ENCODE measurements around the gene WBP11.

The WBP11 gene

GRCh38 chr12:14836336-14837210 is 33.3 kb upstream of the WBP11 start:
- no peak for TF ChIP-seq CTCF (IDR thresholded peaks at IDR 0.05; ENCODE audit: low read depth, low read length, missing control alignments)
- no peak overlapping the region for H3K4me3 ChIP-seq (ENCODE audit: low read depth, low read length)
- no peak for DNase-seq (ENCODE audit: low read depth)

- no peak overlapping the region for H3K4me3 ChIP-seq (ENCODE audit: low read depth, low read length)
- TF ChIP-seq CTCF (IDR thresholded peaks at IDR 0.05; ENCODE audit: low read depth, low read length, missing control alignments) = no peak
- no peak for DNase-seq (ENCODE audit: low read depth)
Observed at GRCh38 chr12:14834509-14834908, 31.2 kb upstream of the WBP11 start.

GRCh38 chr12:14833952-14834351 is 30.7 kb upstream of the WBP11 start:
- TF ChIP-seq CTCF (IDR thresholded peaks at IDR 0.05; ENCODE audit: low read depth, low read length, missing control alignments) = no peak
- H3K4me3 ChIP-seq (ENCODE audit: low read depth, low read length) = no peak overlapping the region
- no peak for DNase-seq (ENCODE audit: low read depth)

- no peak for DNase-seq (ENCODE audit: low read depth)
- H3K4me3 ChIP-seq (ENCODE audit: low read depth, low read length) = no peak overlapping the region
- TF ChIP-seq CTCF (IDR thresholded peaks at IDR 0.05; ENCODE audit: low read depth, low read length, missing control alignments) = no peak
Observed at GRCh38 chr12:14833336-14833735, 30.1 kb upstream of the WBP11 start.

GRCh38 chr12:14828892-14829291 is 25.6 kb upstream of the WBP11 start:
- TF ChIP-seq CTCF (IDR thresholded peaks at IDR 0.05; ENCODE audit: low read depth, low read length, missing control alignments) = no peak
- no peak for DNase-seq (ENCODE audit: low read depth)
- no peak overlapping the region for H3K4me3 ChIP-seq (ENCODE audit: low read depth, low read length)

GRCh38 chr12:14827043-14827442 is 23.8 kb upstream of the WBP11 start:
- no peak for DNase-seq (ENCODE audit: low read depth)
- no peak for TF ChIP-seq CTCF (IDR thresholded peaks at IDR 0.05; ENCODE audit: low read depth, low read length, missing control alignments)
- no peak overlapping the region for H3K4me3 ChIP-seq (ENCODE audit: low read depth, low read length)

GRCh38 chr12:14826491-14826890 is 23.2 kb upstream of the WBP11 start:
- DNase-seq (ENCODE audit: low read depth) = no peak
- TF ChIP-seq CTCF (IDR thresholded peaks at IDR 0.05; ENCODE audit: low read depth, low read length, missing control alignments) = no peak

More at GRCh38 chr12:14826491-14826890, 23.2 kb upstream of the WBP11 start:
- H3K4me3 ChIP-seq (ENCODE audit: low read depth, low read length) = no peak overlapping the region
